Measurements from ENCODE around the gene TMEM63C.

DNA sequence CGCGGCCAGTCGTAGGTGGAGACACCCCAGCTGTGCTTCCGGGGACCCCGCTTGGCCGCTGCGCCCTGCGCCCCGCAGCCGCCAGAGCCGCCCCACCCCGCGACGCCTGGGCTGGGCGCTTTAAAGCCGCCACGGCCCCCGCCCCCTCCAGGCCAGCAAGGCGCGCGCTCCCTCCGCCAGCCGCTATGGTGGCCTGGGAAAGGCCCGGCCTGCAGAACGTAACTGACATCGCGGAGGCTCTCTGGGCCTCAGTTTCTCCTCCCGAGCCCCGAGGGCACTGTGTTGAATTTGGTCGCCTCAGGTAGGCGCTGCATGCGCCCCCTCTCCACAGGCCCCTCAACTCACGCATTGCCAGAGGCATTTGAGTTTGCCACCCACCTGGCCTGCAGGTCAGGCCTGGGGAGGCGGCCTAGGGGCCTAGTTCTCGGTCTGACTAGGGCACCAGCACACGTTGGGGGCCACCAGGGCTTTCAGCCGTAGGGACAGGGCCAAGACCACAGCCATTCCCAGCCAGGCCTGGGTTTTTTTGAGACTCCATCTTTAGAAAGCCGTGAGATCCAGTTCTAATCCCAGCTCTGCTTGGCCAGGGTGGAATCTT, 89.6 kb downstream of the TMEM63C start, which contains the start of gene NGB:
- TF ChIP-seq, protein P1, sequence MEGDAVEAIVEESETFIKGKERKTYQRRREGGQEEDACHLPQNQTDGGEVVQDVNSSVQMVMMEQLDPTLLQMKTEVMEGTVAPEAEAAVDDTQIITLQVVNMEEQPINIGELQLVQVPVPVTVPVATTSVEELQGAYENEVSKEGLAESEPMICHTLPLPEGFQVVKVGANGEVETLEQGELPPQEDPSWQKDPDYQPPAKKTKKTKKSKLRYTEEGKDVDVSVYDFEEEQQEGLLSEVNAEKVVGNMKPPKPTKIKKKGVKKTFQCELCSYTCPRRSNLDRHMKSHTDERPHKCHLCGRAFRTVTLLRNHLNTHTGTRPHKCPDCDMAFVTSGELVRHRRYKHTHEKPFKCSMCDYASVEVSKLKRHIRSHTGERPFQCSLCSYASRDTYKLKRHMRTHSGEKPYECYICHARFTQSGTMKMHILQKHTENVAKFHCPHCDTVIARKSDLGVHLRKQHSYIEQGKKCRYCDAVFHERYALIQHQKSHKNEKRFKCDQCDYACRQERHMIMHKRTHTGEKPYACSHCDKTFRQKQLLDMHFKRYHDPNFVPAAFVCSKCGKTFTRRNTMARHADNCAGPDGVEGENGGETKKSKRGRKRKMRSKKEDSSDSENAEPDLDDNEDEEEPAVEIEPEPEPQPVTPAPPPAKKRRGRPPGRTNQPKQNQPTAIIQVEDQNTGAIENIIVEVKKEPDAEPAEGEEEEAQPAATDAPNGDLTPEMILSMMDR (IDR thresholded peaks at IDR 0.05) = no peak
- TF ChIP-seq POLR2AphosphoS5 (IDR thresholded peaks at IDR 0.05) = no peak
- TF ChIP-seq POLR2A (IDR thresholded peaks at IDR 0.05) = no peak
